HepG2 (cell line): Measurements from ENCODE around the gene SPAG9. TPM values are rescaled to one million over a fixed set of nuclear protein-coding genes. Genes with fewer than 3 reads are reported as not detected.

Experiments used
- ATF6 ChIP-seq: sonication (generic); formaldehyde crosslinking; conservative IDR thresholded peaks from 2 replicates; pipeline ENCODE4 v1.4.0; 2020; ENCODE audit warnings: missing genetic modification reagents
- HMGXB4 ChIP-seq, 2 experiments: sonication (generic) in 1 of 2; formaldehyde crosslinking in 1 of 2; IDR thresholded peaks; 2 replicates each; pipeline versions ENCODE4 v1.4.0 to v1.6.1; 2018 to 2020; ENCODE audit warnings: missing genetic modification reagents in 2 of 2, borderline replicate concordance in 1 of 2, low read depth in 1 of 2, mild to moderate bottlenecking in 1 of 2, missing biosample characterization in 1 of 2
- HOXA9 ChIP-seq: sonication (generic); formaldehyde crosslinking; IDR thresholded peaks from 2 replicates; pipeline ENCODE4 v1.8.1; 2022; ENCODE audit warnings: missing genetic modification reagents, mild to moderate bottlenecking, moderate library complexity, borderline replicate concordance
- NCOA5 ChIP-seq: sonication (generic); formaldehyde crosslinking; IDR thresholded peaks from 2 replicates; pipeline ENCODE4 v1.4.0; 2020; ENCODE audit warnings: missing genetic modification reagents
- NR2C2 ChIP-seq: sonication (generic); formaldehyde crosslinking; IDR thresholded peaks from 2 replicates; pipeline ENCODE4 v1.4.0; 2020; ENCODE audit warnings: missing genetic modification reagents, mild to moderate bottlenecking, moderate library complexity, borderline replicate concordance
- SRSF4 ChIP-seq: fragments of 200-400 bp; formaldehyde crosslinking; IDR thresholded peaks from one replicate; pipeline ENCODE4 v1.6.1; 2018; ENCODE audit warnings: mild to moderate bottlenecking, low read depth, low read length, moderate library complexity; ENCODE audit not compliant: poor library complexity, severe bottlenecking
- ZFP82 ChIP-seq: sonication (generic); formaldehyde crosslinking; IDR thresholded peaks from 2 replicates; pipeline ENCODE4 v1.5.1; 2020; ENCODE audit warnings: mild to moderate bottlenecking, missing genetic modification reagents, borderline replicate concordance
- ZNF281 ChIP-seq: sonication (generic); formaldehyde crosslinking; IDR thresholded peaks from 2 replicates; pipeline ENCODE4 v1.4.0; 2020; ENCODE audit warnings: missing genetic modification reagents, borderline replicate concordance
- ZNF644 ChIP-seq: IDR thresholded peaks from 2 replicates; pipeline ENCODE4 v1.6.1; 2016; ENCODE audit warnings: low read depth
- ZNF646 ChIP-seq: sonication (generic); formaldehyde crosslinking; IDR thresholded peaks from 2 replicates; pipeline ENCODE4 v1.9.0; 2021; ENCODE audit warnings: mild to moderate bottlenecking, missing genetic modification reagents
- ZSCAN29 ChIP-seq: sonication (generic); formaldehyde crosslinking; conservative IDR thresholded peaks from 2 replicates; pipeline ENCODE4 v1.4.0; 2020; ENCODE audit warnings: mild to moderate bottlenecking, missing genetic modification reagents
- polyA plus RNA-seq, 8 experiments: library from polyadenylated mRNA; depleted of rRNA in 3 of 8; stranded (reverse) in 7 of 8; unstranded in 1 of 8; fragments of >200 nt; fragmentation: Illumina TruSeq in 4 of 8; extraction: Trizol in 4 of 8; gene quantifications; 2 replicates each; pipeline versions ENCODE4 v1.2.1 to v1.2.3, GENCODE V29; 2011 to 2016; ENCODE audit warnings: low read depth in 4 of 8, missing spikeins in 1 of 8, mixed read lengths in 1 of 8; ENCODE audit not compliant: insufficient read depth in 1 of 8
- total RNA-seq, 5 experiments: library from RNA; depleted of rRNA; stranded (reverse); fragments of >200 nt; fragmentation: Illumina TruSeq; extraction: Trizol; gene quantifications; 2 replicates each; pipeline ENCODE4 v1.2.3, GENCODE V29; 2016; ENCODE audit warnings: low read depth in 1 of 5

Gene SPAG9
- total and polyA plus RNA-seq, 2 of the 13 experiments (the other 11 are each of a cell fraction or from before 2014, with no cell fraction given): 43.2 to 78.6 TPM

GRCh38 chr17:51153210-51154072, 32.8 kb upstream of the SPAG9 start, which contains the start of gene NME1 (continued):
- TF ChIP-seq ZNF646 (CRISPR knock-in tag) (peak; percentile 65), ZNF281 (CRISPR knock-in tag) (peak; percentile 84), ZFP82 (CRISPR knock-in tag) (peak; percentile 100), ATF6 (CRISPR knock-in tag) (peak; percentile 97), HMGXB4 (CRISPR knock-in tag; IDR thresholded peaks at IDR 0.05; ENCODE audit: borderline replicate concordance in 1 of 2, low read depth in 1 of 2) (peak; percentile 98 to 99), NCOA5 (no peak; the same call in 1 of the 2 replicates), HOXA9 (CRISPR knock-in tag) (no peak; the same call in 1 of the 2 replicates), ZSCAN29 (CRISPR knock-in tag) (peak; percentile 98), SRSF4 (no peak), NR2C2 (CRISPR knock-in tag) (peak; percentile 98), ZNF644 (CRISPR knock-in tag) (peak; percentile 51; the same call in 1 of the 2 replicates)
